ENCODE measurements around the gene PLEKHD1.

The PLEKHD1 gene

DNA sequence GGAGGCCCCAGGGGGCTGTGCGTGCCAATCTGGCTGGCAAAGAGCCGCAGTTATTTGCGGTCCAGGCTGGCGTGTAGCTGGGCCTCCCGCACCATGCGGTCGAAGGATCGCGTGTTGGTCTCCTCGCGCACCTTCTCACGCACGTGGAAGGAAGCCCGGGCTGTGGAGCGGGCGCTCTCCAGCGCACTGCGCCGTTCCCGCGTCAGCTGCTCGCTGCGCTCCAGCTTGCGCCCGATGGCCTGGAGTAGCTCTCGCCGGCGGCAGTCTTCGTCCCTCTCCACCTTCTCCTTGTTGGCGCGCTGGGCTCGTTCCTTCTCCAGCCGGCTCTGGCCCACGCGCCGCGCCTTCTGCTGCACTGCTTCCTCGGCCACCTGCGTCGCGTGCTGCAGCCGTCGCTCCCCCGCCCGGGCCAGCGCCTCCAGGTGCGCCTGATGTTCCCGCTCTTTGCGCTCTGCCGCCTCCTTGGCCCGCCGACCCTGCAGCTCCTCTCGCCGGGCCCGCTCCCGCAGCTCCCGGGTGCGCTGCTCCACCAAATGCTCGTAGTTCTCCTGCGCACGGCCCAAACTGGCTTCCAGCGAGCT, 87.0 kb downstream of the PLEKHD1 start:
- TF ChIP-seq, protein P1, sequence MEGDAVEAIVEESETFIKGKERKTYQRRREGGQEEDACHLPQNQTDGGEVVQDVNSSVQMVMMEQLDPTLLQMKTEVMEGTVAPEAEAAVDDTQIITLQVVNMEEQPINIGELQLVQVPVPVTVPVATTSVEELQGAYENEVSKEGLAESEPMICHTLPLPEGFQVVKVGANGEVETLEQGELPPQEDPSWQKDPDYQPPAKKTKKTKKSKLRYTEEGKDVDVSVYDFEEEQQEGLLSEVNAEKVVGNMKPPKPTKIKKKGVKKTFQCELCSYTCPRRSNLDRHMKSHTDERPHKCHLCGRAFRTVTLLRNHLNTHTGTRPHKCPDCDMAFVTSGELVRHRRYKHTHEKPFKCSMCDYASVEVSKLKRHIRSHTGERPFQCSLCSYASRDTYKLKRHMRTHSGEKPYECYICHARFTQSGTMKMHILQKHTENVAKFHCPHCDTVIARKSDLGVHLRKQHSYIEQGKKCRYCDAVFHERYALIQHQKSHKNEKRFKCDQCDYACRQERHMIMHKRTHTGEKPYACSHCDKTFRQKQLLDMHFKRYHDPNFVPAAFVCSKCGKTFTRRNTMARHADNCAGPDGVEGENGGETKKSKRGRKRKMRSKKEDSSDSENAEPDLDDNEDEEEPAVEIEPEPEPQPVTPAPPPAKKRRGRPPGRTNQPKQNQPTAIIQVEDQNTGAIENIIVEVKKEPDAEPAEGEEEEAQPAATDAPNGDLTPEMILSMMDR (IDR thresholded peaks at IDR 0.05; ENCODE audit: insufficient read depth, low read depth, low read length, missing control alignments) = no peak

DNA sequence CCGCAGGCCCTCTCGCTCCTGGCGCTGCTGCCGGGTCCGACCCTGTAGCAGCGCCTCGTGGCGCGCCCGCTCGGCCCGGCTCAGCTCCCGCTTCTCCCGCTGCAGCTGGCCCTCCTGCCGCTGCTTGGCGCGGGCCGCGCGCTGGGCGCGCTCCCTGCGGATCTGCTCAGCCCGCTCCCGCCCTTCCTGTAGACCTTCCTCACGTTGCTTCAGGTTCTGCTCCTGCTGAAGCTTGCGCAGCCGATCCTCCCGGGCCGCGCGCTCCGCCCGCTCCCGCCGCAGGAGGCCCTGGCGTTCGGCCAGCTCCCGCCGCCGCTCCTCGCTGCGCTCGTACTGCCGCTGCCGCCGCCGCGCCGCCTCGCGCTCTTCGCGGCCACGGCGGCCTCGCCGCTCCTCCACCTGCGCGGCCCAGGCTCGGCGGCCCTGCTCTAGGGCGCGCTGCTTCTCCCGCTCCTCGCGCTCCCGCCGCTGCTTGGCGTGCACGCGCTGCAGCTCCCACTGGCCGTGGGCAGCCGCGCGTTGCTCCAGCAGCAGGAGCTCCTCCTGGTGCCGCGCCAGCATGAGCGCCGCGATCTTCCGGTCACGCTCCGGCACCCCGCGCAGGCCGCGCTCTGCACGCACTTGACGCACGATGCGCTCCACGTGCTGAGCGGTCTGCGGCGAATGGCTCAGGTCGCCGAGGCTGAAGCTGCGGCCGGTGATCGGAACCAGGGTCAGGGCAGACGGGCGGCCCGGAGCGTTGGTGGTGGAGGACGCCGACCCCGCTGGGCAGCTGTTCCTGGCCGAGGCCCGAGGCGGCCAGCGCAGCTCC, 87.7 kb downstream of the PLEKHD1 start:
- peak overlapping the region; percentile 7 for H3K4me3 ChIP-seq (ENCODE audit: low read length)
- TF ChIP-seq, protein P1 (IDR thresholded peaks at IDR 0.05; ENCODE audit: insufficient read depth, low read depth, low read length, missing control alignments) = no peak
- peak; percentile 66 for DNase-seq (ENCODE audit: low read depth)

More for the DNA sequence above, 87.0 kb downstream of the PLEKHD1 start:
- peak; percentile 16 for DNase-seq (ENCODE audit: low read depth)
- H3K4me3 ChIP-seq (ENCODE audit: low read length) = peak overlapping the region; percentile 7

DNA sequence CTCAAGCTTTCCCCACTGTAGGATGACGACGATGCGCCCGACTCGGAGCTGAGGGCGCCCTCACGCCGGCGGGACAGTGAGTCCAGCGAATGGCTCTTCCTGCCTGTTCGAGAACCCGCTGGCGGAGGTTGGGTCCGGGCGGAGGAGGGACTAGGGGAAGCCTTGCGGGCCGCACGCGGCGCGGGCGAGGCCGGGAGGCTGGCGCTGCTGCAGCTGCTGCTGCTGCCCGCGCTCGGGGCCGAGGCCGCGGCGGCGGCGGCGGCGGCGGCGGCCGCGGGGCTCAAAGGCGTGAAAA, 88.3 kb downstream of the PLEKHD1 start:
- no peak overlapping the region for H3K4me3 ChIP-seq (ENCODE audit: low read length)
- DNase-seq (ENCODE audit: low read depth) = peak; percentile 8
- TF ChIP-seq, protein P1 (IDR thresholded peaks at IDR 0.05; ENCODE audit: insufficient read depth, low read depth, low read length, missing control alignments) = no peak

DNA sequence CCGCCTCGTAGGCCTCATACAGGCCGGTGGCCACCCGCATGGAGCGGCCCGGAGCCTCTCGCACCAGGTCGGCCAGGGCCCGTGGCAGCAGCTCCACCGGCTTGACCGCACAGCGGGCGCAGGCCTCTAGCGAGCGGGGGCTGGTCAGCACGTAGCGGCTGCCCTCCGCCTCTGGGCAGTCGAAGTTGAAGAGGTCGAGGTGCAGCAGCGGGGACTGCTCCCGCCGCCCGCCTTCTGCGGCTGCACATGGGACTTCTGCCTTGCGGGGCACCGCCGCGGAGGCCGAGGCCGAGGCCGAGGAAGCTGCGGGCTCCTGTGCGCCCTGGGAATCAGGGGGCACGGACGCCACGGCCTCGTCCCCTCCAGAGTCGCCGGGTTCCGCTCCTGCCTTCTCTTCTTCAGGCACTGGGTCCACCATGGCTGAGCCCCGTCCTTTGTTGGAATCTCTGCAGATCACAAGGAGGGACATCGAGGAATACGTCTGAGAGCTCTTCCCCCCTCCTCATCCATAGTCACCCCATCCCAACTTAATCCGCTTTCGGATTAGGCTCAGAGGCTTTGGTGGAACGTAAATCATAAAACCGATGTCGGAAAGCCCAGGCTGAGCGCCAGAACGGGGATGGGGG, 88.8 kb downstream of the PLEKHD1 start:
- TF ChIP-seq, protein P1 (IDR thresholded peaks at IDR 0.05; ENCODE audit: insufficient read depth, low read depth, low read length, missing control alignments) = no peak
- DNase-seq (ENCODE audit: low read depth) = no peak
- H3K4me3 ChIP-seq (ENCODE audit: low read length) = no peak overlapping the region

DNA sequence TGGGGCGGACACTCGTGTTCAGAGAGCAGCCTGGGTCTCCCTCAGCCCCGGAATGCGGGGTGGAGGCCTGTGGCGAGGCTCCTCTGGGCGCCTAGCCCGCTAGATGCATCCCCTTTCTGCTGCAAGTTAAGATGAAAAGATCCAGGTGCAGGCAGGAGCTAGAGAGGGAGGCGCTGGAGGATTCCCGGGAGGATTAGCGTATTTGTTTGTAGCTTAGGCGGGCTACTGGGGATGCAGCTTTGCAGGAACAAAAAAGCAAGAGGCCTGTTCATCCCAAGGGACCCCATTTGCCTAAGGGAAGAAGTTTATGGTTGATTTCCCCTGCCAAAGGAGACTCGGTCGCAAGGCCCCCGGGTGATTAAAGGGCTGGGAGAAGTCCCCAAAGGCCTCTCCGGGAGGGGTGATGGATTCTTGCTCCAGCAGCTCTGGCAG, 89.3 kb downstream of the PLEKHD1 start:
- TF ChIP-seq, protein P1 (IDR thresholded peaks at IDR 0.05; ENCODE audit: insufficient read depth, low read depth, low read length, missing control alignments) = no peak
- no peak overlapping the region for H3K4me3 ChIP-seq (ENCODE audit: low read length)
- no peak for DNase-seq (ENCODE audit: low read depth)

DNA sequence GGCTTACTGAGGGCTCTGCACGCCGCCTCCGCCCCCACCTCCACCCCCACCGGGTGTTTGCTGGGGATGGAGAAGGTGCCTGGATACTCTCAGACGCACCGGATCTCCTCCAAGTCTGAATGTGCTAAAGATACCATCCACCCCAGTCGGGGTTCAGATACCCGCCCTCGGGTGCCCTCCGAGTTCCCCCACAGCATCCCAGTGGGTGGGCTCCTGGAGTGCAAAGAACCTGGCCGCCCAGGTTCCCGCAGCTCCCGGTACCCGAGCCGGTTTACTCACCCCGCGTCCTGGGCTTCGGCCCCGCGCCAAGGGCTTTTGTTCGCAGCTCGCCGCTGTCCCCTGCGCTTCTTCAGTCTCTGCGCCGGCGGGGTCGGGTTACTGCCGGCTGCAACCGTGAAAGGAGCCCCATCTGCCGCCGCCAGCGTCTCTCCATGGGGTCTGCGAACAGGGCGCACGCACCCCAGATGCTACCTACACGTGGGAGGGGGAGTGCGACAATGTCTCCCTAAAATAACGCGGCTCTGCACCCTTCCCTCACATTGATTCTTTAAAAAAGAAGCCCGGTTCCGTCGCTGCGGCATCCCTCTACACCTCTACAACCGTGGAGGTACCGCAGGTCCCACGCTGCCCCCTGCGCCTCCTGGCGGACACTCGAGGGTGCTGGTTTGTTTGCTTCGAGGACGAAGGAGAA, 89.9 kb downstream of the PLEKHD1 start, which contains the start of gene CCDC177:
Gene CCDC177 (minus strand): TSS at position 609 of the 691 bp plus-strand sequence. CDS start 1,249 bp downstream, outside the sequence.
- peak; percentile 76 for DNase-seq (ENCODE audit: low read depth)
- TF ChIP-seq, protein P1 (IDR thresholded peaks at IDR 0.05; ENCODE audit: insufficient read depth, low read depth, low read length, missing control alignments) = peak; percentile 98
- H3K4me3 ChIP-seq (ENCODE audit: low read length) = no peak within 1 kb of the TSS

Measured in epithelial cell of esophagus (primary cell).